ENCODE results near the gene FYTTD1. TPM values are rescaled to one million over a fixed set of nuclear protein-coding genes. Genes with fewer than 3 reads are reported as not detected.

The FYTTD1 gene
- total RNA-seq, 1 donor from 2014 or later = 51.6 TPM

DNA sequence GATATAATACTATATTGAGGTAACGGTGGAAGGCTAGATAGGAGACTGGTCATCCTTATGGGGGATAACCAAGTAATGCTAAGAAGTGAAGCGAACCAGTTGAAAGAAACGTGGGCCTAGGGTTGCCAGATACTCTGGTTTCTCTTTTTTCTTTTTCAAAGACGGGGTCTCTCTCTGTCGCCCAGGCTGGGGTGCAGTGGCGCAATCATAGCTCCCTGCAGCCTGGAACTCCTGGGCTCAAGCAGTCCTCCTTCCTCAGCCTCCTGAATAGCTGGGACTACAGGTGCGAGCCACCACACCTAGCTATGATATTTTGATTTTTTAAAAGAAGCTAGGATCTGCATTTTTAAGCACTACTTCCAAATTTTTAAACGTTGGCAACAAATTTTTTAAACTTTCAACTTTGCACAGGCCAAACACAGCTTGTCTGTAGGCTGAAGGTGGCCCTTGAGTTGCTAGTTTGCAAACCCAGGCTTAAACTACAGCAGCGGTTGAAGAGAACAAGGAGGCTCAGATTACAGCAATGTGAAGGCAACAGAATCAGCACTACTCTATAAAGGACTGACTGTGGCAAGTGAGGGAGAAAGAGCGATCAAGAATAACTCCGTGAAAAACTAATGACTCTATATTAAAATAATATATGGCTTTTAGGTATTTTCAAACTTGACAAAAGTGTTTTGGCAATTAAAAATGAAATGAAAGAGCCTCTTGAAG, 11.8 kb upstream of the FYTTD1 start:
- Mint-ChIP-seq H3K9me3 (ENCODE audit: unreplicated experiment) (peaks cover 4% of the 10 kb centered on the region), H3K4me1 (ENCODE audit: low read depth, unreplicated experiment) (peaks cover 3% of the 10 kb centered on the region), H3K27ac (ENCODE audit: unreplicated experiment) (peak overlapping the region; percentile 80), H3K4me3 (ENCODE audit: unreplicated experiment) (peak overlapping the region; percentile 96), H3K36me3 (ENCODE audit: unreplicated experiment) (no peaks in the 10 kb centered on the region), H3K27me3 (ENCODE audit: unreplicated experiment) (no peaks in the 10 kb centered on the region)
- TF ChIP-seq, protein P1, sequence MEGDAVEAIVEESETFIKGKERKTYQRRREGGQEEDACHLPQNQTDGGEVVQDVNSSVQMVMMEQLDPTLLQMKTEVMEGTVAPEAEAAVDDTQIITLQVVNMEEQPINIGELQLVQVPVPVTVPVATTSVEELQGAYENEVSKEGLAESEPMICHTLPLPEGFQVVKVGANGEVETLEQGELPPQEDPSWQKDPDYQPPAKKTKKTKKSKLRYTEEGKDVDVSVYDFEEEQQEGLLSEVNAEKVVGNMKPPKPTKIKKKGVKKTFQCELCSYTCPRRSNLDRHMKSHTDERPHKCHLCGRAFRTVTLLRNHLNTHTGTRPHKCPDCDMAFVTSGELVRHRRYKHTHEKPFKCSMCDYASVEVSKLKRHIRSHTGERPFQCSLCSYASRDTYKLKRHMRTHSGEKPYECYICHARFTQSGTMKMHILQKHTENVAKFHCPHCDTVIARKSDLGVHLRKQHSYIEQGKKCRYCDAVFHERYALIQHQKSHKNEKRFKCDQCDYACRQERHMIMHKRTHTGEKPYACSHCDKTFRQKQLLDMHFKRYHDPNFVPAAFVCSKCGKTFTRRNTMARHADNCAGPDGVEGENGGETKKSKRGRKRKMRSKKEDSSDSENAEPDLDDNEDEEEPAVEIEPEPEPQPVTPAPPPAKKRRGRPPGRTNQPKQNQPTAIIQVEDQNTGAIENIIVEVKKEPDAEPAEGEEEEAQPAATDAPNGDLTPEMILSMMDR (IDR thresholded peaks at IDR 0.05; ENCODE audit: partially characterized antibody, unreplicated experiment) = no peak
- DNase-seq = no peak

DNA sequence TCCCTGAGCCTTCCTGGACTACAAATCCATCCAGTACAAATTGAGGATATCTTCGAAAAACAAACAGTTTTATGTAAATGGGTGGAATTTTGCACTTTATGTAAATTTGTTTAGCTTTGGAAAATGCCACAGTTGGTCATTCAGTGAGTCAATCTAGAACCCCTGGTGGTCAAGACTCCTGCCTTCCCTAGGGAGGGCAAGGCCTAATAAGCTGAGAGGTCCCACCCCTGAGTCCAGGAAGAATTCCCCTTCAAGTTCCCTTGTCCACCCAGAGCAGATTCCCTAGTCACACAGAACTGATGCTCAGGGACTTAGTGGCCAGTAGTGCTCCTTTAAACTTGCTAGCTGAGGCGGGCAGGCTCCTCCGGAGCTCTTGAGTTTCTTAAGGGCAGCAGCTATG, 6.9 kb upstream of the FYTTD1 start:
- no peak for DNase-seq
- Mint-ChIP-seq H3K4me3 (ENCODE audit: unreplicated experiment) (no peak overlapping the region), H3K27me3 (ENCODE audit: unreplicated experiment) (no peaks in the 10 kb centered on the region), H3K27ac (ENCODE audit: unreplicated experiment) (no peak overlapping the region), H3K4me1 (ENCODE audit: low read depth, unreplicated experiment) (no peaks in the 10 kb centered on the region), H3K9me3 (ENCODE audit: unreplicated experiment) (no peaks in the 10 kb centered on the region), H3K36me3 (ENCODE audit: unreplicated experiment) (no peaks in the 10 kb centered on the region)
- TF ChIP-seq, protein P1 (IDR thresholded peaks at IDR 0.05; ENCODE audit: partially characterized antibody, unreplicated experiment) = no peak

DNA sequence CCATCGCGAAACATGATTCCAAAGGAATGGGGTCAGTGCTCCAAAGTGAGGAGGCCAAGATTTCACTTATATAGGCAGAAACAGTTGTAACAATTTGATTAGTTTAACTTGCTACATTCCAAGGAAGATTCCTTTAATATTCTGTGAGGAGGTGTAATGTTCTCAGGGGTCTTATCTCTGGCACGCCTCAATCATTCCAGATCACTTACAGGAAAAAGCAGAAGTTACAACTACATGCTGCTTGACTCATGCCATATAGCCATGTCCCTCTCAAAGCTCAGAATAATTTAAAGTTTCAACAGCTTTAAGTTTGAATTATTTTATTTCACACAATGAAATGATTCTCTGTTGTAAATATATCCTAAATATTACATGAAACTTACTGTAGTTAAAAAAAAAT, 3.5 kb upstream of the FYTTD1 start:
- Mint-ChIP-seq H3K36me3 (ENCODE audit: unreplicated experiment) (no peaks in the 10 kb centered on the region), H3K4me3 (ENCODE audit: unreplicated experiment) (no peak overlapping the region), H3K27me3 (ENCODE audit: unreplicated experiment) (peaks cover 4% of the 10 kb centered on the region), H3K9me3 (ENCODE audit: unreplicated experiment) (peaks cover 11% of the 10 kb centered on the region), H3K4me1 (ENCODE audit: low read depth, unreplicated experiment) (peaks cover 4% of the 10 kb centered on the region), H3K27ac (ENCODE audit: unreplicated experiment) (no peak overlapping the region)
- DNase-seq = no peak
- TF ChIP-seq, protein P1 (IDR thresholded peaks at IDR 0.05; ENCODE audit: partially characterized antibody, unreplicated experiment) = no peak

DNA sequence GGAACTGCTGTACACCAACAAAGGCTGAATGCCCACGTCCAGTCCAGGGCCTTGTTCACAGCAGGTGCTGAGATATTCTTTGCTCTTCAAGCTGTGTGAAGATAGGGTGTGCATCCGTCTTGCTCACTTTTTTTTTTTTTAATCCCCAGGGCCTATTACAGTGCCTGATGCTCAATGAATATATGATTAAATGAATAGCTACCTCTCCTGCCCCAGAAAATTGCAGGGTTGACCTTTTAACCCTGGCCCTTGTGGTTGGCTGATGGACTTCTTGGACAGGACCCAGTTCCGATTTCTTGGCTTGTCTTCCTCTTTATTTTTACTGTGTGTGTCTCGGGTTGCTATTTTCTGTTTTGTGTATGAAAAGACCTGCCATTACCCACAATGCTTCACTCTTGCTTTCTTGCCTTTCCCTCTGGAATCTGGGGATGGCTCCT, 2.9 kb upstream of the FYTTD1 start:
- Mint-ChIP-seq H3K9me3 (ENCODE audit: unreplicated experiment) (peaks cover 11% of the 10 kb centered on the region), H3K27me3 (ENCODE audit: unreplicated experiment) (peaks cover 4% of the 10 kb centered on the region), H3K4me3 (ENCODE audit: unreplicated experiment) (no peak overlapping the region), H3K27ac (ENCODE audit: unreplicated experiment) (no peak overlapping the region), H3K4me1 (ENCODE audit: low read depth, unreplicated experiment) (peaks cover 4% of the 10 kb centered on the region), H3K36me3 (ENCODE audit: unreplicated experiment) (no peaks in the 10 kb centered on the region)
- TF ChIP-seq, protein P1 (IDR thresholded peaks at IDR 0.05; ENCODE audit: partially characterized antibody, unreplicated experiment) = no peak
- no peak for DNase-seq

DNA sequence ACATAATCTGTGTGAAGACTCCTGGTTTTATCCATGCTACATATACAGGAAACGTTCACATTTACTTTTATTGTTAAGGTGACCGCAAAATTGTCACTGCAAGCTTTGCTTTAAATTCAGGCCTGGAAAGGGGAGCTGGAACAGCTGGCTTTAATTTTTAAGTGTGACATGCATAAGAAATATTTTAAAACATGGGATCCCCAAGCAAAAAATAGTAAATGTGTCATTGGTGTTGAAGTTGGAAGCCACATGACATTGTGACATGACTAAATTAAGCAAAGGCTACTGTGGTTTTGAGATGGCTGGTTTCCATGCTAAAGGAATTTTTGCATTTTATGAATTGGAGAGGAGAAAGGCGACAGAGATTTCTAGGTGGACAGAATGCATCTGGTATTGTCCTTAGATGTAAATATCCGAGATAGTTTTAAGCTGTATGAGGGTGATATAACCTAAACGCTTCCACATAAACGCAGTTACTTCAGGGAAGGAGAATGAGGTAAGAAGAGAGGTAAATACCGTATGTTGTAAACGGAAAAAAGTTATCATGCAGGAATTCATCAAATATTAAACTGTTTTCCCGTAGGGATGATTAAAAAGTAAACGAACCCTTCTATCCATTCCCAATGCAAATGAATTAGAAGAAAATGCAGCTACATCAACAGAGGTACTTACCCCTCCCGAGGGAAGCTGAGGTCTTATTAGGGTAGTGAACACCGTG, 927 bp upstream of the FYTTD1 start:
- H3K4me3 Mint-ChIP-seq (ENCODE audit: unreplicated experiment) = peak overlapping the region; percentile 98
- H3K27ac Mint-ChIP-seq (ENCODE audit: unreplicated experiment) = peak overlapping the region; percentile 93
- peaks cover 4% of the 10 kb centered on the region for H3K27me3 Mint-ChIP-seq (ENCODE audit: unreplicated experiment)
- DNase-seq = no peak
- H3K36me3 Mint-ChIP-seq (ENCODE audit: unreplicated experiment) = no peaks in the 10 kb centered on the region
- peaks cover 4% of the 10 kb centered on the region for H3K4me1 Mint-ChIP-seq (ENCODE audit: low read depth, unreplicated experiment)
- TF ChIP-seq, protein P1 (IDR thresholded peaks at IDR 0.05; ENCODE audit: partially characterized antibody, unreplicated experiment) = no peak
- peaks cover 11% of the 10 kb centered on the region for H3K9me3 Mint-ChIP-seq (ENCODE audit: unreplicated experiment)

Measured in glutamatergic neuron (in vitro differentiated cells).